ENCODE measurements around the gene CIDEA.

CIDEA gene

GRCh38 chr18:12326711-12327460 lies 72.7 kb downstream of the CIDEA start:
- Mint-ChIP-seq H3K4me3 (no peak overlapping the region), H3K9me3 (no peaks in the 10 kb centered on the region), H3K4me1 (no peaks in the 10 kb centered on the region), H3K36me3 (ENCODE audit: low read depth) (peaks cover 77% of the 10 kb centered on the region), H3K27me3 (ENCODE audit: low read depth, poor library complexity) (no peaks in the 10 kb centered on the region), H3K27ac (no peak overlapping the region)
- no peak for TF ChIP-seq CTCF (IDR thresholded peaks at IDR 0.05)
- no peak for DNase-seq

Data from nephron progenitor cell (in vitro differentiated cells).